Activated CD4-positive, alpha-beta T cell treated with anti-CD3 and anti-CD28 coated beads for 24 hours (primary cell): ENCODE results near the gene TRIM47.

Source experiments
- DNase-seq, 2 donors: peaks; one replicate each; pipeline ENCODE4 v3.0.0-alpha.2; 2020; ENCODE audit warnings: low read depth in 2 of 2

TRIM47 gene

DNA sequence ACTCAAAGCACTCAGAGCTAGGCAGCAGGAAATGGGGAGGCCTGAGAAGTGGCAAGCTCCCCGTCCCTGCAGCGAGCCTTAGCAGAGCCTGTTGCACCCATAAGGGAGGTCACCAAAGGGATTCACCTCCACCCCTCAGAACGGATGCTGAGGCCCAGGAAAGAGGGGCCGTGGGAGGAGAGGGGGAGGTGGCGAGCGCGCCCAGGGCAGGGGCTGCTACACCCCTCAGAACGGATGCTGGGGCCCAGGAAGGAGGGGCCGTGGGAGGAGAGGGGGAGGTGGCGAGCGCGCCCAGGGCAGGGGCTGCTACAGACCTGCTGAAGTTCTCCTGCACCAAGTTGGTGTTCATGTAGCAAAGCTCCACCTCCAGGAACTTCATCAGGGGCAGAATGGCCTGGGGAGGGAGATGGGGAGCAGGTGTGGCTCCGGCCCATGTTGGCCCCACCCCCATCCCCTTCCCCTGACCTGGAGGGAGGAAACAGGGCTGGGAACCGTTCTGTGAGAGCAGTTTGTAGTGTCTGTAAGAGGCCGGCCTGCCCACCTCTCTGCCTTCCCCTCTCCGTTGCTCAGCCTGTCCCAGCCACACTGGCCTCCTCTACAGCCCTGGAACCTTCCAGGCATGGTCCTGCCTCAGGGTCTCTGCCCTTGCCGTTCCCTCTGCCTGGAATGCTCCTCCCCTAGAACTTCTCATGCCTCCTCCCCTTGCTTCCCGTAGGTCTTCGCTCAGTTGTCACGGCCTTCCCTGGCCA lies 45.6 kb downstream of the TRIM47 start:
- DNase-seq = no peak

DNA sequence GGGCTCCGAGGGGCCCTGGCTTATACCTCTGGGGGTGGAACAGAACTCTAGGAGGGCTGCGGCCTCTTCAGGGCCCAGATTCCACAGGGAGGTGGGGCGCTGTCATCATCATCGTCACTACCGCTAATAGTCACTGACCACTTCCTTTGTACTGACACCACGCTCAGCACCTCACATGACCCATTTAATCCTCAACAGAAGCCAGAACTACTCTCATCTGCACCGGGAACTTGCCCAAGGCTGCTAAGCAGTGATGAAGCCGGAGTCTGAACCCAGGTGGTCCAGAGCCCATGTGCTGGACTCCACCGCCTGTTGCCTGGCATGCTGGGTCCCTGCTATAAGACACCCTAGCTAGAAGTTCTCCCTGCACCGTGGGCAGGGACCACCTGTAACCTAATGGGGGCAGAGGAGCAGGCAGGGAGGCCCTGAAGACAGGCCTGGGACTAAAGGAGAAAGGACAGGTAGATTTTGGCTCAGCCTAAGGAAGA lies 46.2 kb downstream of the TRIM47 start:
- DNase-seq = no peak

DNA sequence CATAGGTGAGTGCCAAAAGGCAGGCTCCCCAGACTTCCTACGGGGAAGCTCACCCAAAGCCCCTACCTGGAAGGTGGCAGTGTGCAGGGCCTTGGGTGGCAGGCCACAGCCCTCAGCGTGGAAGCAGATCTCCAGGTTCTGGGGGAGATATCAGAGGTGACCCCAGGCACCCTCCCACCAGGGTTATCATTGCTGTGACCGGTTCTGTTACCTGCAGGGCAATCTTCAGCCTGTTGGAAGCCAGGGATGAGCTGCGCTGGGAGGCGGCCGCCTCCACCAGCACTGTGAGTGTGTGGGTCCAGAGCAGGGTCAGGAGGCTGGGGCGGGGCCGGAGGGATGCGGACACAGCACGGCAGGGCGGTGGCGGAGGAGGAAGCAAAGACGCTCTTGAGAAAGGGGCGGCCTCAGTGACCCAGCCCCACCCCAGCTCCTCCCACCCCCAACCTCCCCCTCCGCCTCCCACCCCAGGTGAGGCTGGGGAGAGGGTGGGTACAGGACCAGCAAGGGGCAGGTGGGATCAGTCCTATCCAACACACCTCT lies 47.3 kb downstream of the TRIM47 start:
- no peak for DNase-seq

DNA sequence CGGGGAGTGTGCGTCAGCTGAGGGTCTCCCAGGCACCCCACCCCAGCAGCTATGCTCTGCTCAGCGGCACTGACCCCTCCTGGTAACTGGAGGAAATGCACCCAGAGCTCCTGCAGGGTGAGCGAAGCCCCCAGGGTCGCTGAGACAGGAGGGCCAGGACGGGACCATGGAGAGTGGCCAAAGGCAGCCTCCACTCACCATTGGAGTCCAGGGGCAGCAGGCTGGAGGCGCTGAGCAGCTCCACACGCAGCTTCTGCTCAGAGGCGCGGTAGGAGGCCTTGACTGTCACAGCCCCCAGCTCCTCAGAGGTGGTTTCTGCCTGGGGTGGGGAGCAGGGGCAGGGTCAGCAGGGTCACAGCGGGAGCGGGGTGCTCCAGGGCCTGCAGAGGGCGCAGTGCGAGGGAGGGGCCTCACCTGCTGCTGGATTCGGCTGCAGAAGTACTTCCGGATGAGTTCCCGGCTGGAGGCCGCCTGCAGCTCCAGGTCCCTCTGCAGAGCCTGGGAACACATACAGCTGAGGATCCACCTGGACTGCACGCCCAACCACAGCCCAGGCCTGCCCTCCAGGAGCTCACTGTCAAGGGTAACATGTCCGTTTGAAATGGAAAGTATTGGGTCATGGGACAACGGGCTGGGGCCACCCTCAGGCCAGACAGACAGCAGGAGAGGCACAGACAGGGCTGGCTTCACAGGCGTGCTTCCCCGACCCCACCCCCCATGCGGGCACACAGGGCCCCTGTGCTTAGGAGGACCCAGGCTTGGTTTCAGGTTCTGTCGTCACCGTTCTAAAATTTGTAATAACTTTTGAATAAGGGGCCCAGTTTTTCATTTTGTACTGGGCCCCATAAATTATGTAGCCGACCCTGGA lies 48.0 kb downstream of the TRIM47 start:
- DNase-seq = no peak

DNA sequence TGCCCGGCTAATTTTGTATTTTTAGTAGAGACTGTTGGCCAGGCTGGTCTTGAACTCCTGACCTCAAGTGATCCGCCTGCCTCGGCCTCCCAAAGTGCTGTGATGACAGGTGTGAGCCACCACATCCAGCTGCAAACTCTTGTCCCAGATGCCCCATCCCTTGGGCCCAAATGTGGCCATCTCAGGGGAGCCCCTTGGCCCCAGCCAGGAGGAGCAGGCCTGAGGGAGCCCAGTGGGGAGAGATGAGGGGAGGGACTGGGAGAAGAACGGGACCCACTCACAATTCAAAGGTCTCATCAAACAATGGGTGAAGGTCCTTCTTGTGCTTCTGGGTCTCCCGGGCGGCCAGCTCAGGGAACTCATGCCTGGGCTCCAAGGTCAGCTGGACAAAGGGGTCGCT lies 48.6 kb downstream of the TRIM47 start:
- no peak for DNase-seq

DNA sequence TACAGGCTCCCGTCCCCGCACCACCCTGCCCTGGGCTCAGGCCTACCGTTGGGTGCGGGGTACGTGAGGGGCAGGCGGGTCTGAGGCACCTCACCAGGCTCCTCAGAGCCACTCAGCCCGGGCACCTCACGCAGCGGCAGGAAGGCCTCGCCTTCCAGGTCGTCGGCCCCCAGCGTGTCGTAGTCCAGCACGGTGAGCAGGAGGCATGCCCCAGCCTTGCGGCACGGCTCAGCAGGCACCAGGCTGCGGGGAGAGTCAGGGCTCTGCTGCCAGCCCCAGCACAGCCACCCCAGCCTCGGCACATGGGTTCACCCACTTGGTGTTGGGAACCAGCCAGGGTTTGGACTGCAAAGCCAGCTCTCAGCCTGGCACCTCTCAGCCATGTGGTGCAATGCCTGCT lies 49.6 kb downstream of the TRIM47 start:
- DNase-seq = no peak

DNA sequence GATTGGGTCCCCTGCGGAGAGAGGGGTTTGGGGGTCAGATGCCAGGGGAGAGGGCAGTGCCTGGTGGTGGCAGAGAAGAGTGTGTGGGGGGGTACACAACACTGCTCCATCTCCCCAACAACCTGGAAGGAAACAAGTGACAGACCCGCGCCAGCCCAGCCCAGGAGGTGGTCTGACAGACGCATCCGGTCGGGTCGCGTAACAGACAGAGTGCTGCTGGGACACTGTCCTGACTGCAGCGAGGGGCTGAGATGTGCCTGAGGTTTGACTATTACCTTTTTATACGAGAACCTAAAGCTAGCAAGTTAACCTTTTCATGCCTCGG lies 50.3 kb downstream of the TRIM47 start:
- DNase-seq = no peak

DNA sequence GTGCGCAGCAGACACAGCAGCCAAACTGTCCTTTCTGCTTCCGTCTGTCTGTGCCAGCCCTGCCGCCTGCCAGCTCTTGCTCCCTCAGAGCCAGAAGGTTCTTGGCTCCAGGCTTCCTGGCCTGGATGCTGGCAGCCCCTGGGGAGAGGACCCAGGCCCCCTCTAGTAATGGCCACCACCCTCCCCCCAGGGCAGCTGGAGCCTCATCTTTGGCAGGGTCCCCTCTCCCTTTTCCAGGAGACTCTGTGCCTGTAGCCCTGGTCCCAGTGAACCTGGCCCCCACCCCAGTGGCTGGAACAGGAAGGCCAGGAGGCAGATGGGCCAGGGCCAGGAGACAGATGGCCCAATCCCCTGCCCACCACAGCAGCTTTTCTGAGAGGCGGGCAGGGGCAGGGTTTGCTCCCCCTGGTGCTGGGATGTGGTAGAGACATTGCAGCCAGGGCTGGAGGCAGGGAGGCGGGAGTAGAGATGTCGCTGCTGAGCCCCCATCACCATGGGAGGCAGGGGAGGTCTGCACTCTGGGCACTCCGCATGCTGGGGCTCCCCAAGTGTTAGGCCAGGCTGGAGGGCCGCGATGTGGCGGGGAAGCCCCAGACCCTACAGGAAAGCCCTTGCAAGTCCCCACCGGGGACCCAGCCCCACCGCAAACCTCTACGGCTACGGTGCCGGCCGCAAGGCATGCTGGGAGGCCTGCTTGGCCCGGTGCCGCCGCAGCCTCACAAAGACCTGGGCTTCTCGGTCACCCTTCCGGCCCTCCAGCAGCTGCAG lies 50.9 kb downstream of the TRIM47 start:
- DNase-seq = peak; percentile 56 to 57

DNA sequence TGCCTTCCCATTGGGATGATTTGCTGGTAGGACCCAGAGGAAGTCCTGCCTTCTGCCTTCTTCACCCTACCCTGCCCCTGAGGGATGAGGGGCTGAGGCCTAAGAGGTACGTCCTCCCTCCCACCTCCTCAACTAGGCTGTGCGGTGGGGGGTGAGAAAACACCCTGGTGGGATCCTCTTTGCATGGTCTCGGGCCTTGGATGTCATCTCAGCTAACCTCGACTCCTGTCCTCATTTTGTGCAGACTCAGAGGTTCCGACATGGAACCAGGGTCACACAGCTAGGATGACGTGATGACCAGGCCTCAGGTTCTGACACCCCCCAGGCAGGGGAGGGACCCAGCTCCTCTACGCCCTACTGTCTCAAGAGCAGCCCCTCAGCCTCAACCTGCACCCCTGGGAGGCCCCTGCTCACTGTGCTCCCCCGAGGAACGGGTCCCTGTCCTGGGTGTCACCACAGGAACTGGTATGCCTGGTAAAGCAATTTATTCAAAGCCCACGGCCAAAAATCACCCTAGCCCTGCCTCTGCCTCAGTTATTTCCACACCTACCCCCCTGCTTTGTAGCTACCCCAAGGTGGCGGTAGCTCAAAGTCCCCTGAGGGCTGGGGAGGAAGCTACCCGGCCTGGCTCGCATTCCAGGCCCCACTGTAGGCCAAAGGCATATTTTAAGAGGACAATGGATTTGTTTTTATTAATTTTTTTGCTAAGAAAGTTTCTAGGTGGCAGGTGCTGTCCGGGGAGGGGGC lies 51.6 kb downstream of the TRIM47 start:
- DNase-seq = no peak

DNA sequence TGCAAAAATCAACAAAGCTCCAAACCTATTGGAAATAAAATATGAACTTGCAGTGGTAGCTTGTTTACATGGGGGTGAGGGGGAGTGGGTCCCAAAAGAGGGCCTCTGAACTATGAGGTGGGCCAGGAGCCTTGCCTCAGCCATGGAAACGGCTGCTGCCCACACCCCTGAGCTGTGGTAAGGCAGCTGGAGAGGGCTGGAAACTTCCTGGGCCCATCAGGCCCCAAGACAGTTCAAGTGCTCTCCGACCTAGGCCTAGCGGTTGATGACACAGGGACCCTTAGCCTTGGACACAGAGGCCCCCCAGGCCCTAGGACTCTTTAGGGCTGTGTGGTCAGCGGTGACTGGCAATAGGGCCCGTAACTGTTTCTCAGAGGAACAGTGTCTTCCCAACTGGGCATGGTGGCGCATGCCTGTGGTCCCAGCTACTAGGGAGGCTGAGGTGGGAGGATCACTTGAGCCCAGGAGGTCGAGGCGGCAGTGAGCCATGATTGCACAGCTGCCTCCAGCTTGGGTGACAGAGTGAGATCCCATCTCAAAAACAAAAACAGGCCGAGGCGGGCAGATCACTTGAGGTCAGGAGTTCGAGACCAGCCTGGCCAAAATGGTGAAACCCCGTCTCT lies 52.5 kb downstream of the TRIM47 start:
- DNase-seq = no peak

DNA sequence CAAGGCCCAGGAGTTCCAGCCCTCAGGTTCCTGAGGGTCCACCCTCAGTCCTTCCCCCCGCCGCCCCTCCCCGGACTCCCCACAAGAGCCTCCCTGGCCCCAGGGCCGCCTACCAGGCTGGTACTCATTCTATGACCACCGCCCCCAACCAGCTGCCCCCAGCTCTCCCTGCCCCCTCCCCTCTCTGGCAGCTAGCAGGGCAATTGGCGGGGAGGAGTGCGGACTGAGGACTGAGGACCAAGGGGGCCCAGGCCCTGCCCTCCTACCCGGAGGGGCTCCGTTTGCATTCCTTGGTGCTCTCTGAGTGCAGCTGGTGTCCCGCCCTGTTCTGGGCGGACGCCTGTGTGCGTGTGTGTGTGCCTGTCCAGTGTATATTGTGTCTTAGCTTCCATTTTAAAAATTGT lies 53.2 kb downstream of the TRIM47 start:
- no peak for DNase-seq

DNA sequence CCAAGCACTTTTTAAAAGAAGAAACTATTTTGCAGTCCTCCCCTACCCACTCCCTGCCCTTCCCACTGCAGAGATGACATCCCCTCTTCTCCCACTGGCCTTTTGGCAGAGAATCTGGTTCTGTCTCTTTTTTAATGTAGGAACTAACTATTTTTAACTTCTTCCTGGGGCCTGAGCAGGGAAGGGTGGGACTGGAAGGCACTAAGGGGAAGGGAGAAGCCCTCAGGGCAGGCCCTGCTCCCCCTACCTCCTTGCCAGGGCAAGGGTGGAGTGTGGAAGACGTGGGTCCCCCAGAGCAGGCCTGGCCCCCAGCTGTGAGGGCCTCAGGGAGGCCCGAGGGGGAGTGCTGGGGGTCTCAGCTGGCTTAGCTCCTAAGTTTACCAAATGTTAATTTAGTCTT lies 53.7 kb downstream of the TRIM47 start:
- DNase-seq = no peak
